ENCODE measurements around the gene TRAF2.

The TRAF2 gene

DNA sequence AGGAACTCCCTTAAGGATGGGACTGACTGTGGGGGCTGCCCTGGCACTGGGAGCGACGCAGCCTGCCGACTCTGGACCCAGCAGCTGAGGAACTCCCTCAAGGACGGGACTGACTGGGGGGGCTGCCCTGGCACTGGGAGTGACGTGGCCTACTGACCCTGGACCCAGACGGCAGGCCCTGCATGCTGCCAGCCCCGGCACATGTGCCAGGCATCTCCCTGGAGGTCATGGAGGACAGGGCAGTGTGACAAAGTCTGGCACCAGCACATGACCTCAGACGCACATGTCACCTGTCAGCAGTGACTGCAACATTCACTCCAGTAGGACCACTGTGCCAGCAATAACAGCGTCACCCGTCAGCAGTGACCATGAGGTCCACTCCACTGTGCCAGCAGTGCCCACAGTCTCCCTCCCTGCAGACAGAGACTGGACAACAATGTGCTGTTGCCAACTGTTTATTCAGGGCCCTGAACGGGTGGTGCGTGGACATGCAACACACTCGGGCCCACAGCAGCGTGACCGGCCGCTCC lies 53.7 kb downstream of the TRAF2 start:
- DNase-seq, result no peak

GRCh38 chr9:136940526-136941230 lies 54.4 kb downstream of the TRAF2 start:
- no peak for DNase-seq

GRCh38 chr9:136941231-136942111 lies 55.2 kb downstream of the TRAF2 start:
- DNase-seq, result no peak

DNA sequence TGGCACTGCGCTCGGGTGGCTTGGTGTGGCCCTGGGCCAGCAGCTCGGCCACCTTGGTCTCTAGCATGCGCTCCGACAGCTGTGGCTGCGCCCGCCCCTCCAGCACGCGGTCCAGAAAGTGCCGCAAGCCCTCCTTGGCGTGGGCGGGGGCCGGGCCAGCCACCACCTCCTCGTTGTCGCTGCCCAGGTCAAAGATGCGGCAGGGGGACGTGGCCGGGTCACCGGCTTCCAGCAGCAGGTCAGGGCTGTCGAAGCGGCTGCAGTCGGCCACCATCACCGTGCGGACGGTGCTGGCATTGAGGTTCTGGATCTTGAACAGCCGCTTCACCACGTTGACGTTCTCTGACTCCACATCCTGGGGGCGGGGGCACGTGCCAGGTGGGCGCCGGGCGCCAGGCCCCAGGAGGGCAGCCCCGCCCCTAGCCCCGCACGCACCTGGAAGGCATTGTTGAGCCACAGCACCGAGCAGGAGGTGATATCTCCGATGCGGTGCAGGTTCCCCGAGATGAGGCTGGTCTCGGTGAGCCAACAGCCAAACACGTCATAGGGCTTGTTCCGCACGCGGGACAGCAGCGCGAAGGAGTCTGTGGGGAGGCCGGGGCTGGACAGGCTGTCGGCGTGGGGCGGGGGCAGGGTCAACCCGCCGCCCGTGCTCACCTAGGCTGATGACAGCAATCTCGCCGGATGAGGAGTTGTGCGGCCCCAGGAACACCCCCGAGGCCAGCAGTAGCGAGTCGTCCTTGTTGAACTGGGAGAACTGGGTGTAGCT lies 56.0 kb downstream of the TRAF2 start:
- DNase-seq, result no peak

- DNase-seq, result no peak
Observed at GRCh38 chr9:136942881-136943230, 56.5 kb downstream of the TRAF2 start.

GRCh38 chr9:136943291-136944211 lies 57.2 kb downstream of the TRAF2 start:
- DNase-seq, result peak; percentile 39

DNA sequence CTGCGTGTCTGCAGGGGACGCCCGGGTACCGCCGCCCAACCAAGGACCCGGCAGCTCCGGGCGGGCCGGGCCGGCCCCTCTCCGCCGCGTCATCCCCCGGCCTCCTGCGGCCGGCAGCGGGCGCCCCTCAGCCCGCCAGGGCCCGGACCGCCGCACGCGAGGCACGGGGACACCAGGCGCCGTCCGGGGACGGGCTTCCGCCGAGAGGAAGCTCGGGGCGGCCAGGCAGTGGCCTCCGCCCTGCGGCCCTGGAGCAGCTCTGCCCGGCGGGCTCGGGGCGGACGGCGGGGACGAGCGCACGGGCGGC lies 57.8 kb downstream of the TRAF2 start:
- peak; percentile 61 for DNase-seq

- DNase-seq, result peak; percentile 93
Observed at GRCh38 chr9:136944519-136945332, 58.4 kb downstream of the TRAF2 start, which contains the start of the genes C8G and FBXW5. Gene C8G, plus strand, starts transcription at chr9:136945243. Its CDS starts 78 bp downstream, at chr9:136945321. Gene FBXW5, minus strand, starts transcription at chr9:136944738. Its CDS starts 655 bp downstream, at chr9:136944083.

DNA sequence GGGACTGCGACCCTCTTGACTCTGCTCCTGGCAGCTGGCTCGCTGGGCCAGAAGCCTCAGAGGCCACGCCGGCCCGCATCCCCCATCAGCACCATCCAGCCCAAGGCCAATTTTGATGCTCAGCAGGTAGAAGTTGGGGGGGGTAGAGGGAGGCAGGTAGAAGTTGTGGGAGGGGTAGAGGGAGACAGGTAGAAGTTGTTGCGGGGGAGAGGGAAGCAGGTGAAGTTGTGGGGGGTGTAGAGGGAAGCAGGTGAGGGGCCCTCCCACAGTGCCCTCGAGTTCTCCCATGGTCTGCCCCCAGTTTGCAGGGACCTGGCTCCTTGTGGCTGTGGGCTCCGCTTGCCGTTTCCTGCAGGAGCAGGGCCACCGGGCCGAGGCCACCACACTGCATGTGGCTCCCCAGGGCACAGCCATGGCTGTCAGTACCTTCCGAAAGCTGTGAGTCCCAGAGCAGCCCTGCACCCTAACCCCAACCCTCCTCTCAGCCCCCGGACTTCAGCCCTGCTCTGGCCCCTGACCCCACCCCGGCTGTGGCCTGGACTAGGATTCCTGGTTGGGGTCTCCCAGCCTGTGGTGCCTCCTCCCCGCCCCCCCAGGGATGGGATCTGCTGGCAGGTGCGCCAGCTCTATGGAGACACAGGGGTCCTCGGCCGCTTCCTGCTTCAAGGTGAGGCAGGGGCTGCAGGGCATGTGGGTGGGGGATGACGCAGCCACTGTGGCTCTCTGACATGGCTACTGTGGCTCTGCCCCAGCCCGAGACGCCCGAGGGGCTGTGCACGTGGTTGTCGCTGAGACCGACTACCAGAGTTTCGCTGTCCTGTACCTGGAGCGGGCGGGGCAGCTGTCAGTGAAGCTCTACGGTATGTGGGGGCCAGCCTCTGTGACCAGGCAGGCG lies 59.3 kb downstream of the TRAF2 start:
- DNase-seq, result no peak

- no peak for DNase-seq
Observed at GRCh38 chr9:136946228-136947027, 60.1 kb downstream of the TRAF2 start.

- no peak for DNase-seq
Observed at GRCh38 chr9:136947028-136947891, 60.9 kb downstream of the TRAF2 start.

DNA sequence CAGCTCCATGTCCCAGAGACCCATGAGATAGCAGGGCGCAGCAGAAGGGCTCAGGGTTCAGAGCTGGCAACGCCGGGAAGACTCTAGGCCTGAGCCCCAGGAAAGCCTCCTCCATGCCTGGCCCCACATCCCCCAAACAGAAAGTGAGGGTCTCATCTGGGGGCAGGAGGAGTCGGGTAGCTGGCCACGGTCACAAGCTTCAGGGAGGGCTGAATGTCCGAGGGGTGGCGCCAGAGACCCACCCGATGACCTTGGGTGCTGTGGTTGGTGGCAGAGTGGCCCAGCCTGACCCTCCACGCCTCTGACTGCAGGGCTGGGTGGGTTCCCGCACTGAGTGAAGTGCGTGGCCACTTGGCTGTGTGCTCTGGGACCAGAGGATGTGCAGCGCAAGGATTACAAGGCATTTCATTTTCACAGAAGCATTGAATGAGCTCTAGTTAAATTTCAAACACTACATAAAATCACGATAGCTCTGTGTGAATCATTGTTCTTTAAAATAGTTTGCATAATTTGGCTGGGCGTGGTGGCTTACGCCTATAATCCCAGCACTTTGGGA lies 61.7 kb downstream of the TRAF2 start:
- peak; percentile 60 for DNase-seq

GRCh38 chr9:136949239-136949816 lies 63.0 kb downstream of the TRAF2 start:
- no peak for DNase-seq

DNA sequence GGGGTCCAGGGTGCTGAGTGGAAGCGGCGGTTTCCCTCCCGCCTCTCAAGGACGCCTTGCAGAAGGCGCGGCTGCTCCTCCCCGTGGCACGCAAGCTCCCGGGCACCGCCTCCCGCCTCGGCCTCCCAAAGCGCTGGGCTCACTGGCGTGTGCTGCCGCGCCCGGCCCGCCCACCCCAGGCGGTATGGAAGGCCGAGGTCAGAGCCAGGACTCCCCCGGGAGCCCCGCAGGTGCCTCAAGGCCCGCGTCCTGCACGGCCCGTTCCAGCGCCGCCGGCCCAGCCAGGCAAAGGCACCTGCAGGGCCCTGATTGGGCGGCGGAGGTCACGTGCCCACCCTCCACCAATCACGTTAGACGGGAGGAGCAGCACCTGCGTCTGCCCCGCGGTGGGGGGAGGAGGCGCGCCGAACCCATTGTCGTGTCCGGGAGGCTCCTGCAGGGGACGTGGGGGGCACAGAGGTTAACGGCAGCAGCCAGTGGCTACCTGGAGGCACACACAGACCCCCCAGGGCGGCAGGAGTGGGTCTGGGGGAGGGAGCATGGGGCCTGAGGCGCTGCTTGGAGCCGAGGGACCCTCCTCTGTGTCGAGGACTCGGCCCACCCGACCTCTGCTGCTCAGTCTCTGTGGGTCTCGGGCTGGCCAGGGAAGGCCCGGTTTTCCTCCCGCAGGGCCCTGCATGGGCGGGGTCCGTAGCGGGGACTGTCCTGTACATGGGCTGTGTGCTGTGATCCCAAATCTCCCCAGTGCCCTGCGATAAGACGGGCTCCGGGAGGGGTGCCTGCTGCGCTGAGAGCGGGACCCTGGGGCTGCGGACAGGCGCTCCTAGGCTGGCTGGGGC lies 63.7 kb downstream of the TRAF2 start:
- peak; percentile 89 for DNase-seq

DNA sequence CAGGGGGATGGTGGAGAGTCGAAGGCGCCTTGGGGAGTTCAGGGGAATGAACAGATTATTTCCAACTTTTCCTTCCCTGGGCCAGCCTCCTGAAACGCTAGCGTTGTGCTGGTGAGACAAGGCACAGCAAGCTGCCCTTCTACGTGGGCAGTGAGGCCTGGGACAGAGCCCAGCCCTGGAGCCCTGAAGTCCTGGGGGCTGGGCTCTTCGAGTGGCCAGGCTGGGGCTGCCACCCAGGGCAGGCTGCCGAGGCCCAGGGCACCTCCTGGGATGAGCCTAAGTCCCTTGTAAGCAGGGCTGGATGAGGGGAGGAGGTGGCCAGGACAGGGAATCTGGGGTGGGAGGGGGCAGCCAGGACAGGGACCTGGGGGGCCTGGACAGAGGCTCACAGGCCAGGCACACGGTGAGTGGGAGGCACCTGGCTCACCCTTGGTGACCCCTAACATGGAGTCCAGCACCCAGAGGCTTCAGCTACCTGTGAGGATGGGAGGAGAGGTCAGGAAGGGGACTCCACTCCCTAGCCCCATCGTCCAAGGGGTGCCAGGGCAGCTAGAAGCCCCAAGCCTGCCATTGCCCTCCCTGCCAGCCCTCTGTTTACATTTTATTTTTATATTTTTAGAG lies 64.5 kb downstream of the TRAF2 start:
- DNase-seq, result no peak
